SKM-1 treated with dmso at 0.1 percent for 144 hours (cell line): ENCODE data around the gene ZGRF1.
"Not testable (repeated sequence)": the region's sequence is repeated elsewhere in the genome, so short reads cannot be mapped to it uniquely, and the experiment has no call there.

Experiments
- DNase-seq: peaks from one replicate; lab custom pipeline; 2025; ENCODE audit not compliant: unreplicated experiment; lab: John Stamatoyannopoulos, UW

Gene ZGRF1

DNA sequence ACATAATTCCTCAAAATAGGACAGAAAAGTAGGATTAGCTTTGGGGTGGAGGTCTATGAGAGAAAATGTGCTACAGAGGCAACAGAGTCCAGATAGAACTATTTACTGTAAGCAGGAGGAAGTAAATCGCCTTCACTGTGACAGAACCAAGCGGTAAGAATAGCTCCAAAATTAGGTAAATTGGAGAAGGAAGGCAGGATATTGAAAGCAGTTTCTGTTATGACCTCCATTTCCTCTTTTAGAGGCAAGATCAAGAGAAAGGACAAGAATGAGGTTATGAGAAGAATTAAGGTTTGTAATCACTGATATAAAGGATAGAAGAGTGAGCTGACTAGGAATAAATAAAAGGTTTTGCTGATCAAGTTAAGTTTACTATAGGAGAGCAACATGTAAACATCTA, 76.6 kb downstream of the ZGRF1 start:
- DNase-seq, result peak; percentile 60

DNA sequence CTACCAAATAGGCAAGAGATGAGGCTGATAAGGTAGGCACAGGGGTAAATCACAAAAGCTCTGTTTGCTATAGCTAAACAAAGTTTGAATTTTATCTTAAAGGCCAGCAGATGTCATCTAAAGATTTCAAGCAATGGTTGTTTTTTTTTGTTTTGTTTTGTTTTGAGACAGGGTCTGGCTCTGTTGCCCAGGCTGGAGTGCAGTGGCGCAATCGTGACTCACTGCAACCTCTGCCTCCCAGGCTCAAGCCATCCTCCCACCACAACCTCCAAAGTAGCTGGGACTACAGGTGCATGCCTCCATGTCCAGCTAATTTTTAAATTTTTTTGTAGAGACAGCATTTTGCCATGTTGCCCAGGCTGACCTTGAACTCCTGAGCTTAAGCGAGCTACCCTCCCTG, 77.7 kb downstream of the ZGRF1 start:
- DNase-seq, result no peak

DNA sequence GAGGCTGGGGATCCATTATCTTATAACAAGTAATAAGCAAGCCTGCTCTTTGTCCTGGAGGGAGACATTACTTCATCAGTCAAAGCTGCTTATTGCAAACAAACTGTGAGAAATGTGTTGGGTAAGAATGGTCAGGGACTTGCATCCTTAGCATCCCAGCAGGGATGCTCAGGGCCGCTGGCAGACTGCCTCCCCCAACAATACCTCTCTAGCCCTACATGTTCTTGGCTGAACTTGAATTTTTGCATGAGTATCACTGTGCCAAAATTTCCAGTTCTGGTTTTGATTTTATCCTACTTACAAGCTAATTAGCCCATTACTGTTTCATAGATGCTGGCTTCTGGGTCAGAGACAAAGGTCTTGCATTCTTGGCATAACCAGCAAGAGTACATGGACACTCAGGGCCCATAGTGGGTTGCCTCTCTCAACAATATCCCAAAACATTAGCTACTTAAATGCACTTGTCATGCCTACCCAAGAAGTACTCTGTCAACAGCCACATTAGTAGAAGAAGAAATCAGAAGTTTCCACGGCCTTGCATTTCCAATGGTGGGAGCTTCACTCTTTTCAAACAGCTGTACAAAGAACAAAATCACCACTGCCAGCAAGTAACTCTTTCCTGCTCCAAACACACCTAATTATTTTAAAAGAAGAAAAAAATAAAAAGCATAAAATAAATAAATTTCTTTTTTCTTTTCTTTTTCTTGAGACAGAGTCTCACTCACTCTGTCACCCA, 78.9 kb downstream of the ZGRF1 start:
- no peak for DNase-seq

DNA sequence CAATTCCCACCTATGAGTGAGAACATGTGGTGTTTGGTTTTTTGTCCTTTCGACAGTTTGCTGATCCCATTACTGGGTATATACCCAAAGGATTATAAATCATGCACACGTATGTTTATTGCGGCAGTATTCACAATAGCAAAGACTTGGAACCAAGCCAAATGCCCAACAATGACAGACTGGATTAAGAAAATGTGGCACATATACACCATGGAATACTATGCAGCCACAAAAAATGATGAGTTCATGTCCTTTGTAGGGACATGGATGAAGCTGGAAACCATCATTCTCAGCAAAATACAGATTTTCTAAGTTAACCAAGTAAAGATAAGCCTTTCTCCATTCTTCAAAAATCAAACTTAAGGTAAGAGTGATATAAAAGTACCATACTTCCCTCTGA, 82.4 kb downstream of the ZGRF1 start:
- not testable (repeated sequence) for DNase-seq

DNA sequence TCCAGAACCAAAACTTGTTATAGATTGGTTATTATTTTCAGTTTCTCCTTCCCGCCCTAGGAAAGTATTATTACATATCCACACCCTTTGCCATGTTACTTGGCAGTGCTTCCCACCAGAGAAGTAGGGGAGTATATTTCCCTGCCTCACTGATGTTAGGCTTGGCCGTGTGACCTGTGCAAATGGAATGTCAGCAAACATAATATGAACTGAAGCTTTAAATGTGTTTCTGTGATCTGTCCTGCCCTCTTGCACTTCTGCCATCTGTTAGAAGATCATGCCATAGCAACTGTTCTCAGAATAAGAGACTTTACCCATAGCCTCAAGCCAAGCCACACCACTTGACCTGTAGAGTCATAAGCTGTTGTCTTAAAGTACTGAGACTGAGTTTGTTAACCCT, 84.0 kb downstream of the ZGRF1 start:
- DNase-seq, result no peak

DNA sequence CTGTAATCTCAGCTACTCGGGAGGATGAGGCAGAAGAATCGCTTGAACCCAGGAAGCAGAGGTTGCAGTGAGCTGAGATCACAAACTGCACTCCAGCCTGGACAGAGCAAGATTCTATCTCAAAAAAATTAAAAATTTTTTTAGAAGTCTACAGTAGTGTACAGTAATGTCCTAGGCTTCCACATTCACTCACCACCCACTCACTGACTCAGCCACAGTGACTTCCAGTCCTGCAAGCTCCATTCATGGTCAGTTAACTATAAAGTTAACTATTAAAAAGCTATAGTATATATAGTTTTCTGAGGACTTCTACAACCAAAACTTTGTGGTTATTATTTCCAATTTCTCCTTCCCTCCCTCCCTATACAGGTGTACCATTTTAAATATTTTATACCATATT, 86.0 kb downstream of the ZGRF1 start:
- no peak for DNase-seq

DNA sequence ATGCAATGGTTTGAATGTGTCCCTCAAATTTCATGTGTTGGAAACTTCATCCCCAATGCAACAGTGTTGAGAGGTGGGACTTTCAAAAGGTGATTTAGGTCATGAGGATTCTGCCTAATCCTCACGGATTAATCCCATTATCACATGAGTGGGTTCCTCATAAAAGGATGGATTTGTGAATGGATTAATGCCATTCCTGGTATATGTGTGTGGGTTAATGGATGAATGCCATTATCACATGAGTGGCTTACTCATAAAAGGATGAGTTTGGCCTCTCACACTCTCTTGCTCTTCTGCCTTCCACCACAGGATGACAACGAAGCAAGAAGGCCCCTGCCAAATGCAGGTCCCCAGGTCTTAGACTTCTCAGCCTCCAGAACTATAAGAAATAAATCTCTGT, 90.2 kb downstream of the ZGRF1 start:
- DNase-seq, result no peak

DNA sequence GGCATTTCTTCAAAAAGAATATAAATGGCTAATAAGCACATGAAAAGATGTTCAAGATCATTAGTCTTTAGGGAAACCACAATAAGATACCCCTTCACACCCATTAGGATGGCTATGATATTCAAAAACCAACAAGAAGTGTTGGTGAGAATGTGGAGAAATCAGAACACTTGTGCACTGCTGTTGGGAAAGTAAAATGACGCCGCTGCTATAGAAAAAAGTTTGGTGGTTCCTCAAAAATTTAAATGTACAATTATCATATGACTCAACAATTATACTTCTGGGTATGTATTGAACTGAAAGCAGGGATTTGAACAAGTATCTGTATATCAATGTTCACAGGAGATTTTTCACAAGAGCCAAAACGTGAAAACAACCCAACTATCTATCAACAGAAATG, 91.4 kb downstream of the ZGRF1 start:
- no peak for DNase-seq

DNA sequence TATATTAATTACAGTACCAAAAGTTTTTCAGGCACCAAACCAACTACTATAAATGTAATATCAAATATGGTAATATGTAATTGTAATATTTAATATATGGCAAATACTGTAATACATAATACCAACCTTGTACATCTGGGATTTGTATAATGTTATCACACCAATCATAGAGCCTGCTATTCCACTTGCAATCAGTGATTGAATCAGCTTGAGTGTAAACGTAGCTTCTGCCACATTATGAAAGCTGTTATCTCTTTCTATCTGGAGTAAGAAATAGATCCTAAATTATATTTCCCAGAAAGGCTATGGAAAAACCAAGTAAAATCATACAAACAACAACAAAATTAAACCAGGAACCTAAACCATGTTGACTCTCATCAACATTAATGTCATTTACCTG, 96.0 kb downstream of the ZGRF1 start:
- no peak for DNase-seq

DNA sequence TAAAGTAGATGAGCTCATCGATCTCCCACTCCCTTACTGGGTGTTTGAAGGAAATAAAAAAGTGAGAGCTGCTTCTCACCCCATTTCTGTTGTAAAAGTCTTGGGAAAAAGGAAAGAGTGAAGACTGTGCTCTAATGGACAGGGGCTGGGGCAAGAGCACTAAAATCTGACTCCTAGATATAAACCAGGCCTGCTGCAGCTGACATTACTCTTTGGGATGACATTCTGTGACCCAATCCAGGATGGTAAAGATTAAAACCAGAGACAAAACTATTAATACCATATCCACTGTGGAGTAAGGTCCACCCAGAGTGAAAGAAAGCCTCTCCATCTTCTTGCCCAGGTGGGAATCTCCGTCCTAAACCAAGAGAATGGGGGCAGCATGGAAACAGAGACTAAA, 100.6 kb downstream of the ZGRF1 start:
- no peak for DNase-seq

DNA sequence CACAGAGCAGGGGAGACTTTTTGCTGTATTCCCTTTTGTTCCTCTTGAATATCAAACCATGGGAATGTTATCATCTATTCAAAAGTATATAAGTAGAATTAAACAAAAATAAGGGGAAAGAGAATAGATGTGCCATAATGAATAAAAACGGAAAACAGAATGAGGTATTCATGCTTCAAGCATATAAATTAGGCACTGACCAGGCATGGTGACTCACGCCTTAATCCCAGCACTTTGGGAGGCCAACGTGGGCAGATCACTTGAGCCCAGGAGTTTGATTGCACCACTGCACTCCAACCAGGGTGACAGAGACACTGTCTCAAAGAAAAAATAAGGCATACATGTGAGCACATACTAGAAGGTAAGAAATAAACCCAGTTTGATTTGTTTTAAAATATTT, 104.4 kb downstream of the ZGRF1 start:
- no peak for DNase-seq

DNA sequence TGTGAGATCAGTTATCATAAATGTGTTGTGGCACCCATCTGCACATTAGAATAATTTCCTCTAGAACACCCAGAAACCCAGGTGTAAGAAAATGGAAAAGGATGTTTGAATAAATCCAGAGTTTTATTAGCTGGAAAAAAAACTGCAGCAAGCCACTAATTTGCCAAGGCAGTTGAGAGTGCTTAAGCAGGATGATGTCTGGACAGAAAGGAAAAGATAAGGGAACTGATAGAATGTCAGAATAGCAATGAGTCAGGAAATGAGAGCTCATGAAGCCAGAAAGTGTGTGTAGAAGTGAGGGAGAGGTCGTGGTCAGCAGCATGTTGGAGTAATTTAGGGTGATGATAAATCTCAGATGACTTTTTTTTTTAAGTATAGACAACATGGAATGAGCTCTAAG, 105.6 kb downstream of the ZGRF1 start:
- DNase-seq, result no peak

DNA sequence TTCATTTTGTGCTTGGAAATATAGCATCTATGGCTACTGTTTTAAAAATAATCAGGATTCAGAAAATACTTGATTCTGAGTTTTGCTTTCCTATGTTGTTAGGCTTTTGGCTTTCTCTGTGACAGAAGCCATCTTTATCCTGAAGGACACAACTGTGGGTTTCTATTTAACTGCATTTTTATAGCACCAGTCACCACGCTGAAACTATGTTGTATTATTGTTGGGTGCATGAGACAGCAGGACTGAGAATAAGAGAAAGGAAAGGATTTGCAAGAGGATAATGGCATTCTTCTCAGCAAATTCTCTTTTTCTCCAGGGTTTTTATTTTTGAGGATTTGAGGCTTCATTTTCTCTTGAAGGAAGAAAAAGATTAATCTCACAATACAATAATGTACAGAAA, 110.6 kb downstream of the ZGRF1 start:
- no peak for DNase-seq

DNA sequence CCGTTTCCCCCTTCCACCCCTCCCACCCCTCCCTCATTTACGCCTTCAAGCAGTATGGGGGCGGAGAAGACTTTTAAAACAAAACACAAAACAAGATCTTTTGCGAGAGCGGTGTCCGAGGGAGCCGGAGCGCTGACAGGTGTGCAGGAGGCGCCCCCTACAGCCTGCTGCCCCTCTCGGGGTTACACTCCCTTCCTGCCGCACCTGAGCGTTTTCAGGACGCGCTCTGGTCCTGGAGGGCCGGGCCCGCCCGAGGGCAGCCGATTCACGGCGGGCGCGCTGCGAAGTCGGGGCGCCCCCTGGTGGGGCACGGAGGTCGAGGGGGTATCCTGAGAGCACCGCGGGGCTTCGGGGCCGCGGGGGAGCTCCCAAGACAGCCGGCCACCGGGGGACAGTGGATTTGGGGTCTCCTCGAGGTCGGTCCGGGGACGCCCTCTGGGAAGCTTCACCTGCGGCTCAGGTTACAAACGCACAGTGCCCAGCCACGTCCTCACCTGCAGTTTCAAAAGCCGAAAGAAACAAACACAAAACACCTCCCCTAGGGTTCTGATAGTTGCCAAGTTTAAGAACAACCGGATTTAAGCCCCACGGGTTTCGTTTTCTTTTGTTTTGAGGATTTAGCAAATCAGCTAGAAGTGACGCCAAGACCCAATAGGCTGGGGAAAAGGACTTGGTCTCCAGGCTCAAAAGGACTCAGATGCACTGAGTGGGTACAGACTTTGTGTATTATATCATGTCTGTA, 112.8 kb downstream of the ZGRF1 start:
- DNase-seq, result peak; percentile 23

DNA sequence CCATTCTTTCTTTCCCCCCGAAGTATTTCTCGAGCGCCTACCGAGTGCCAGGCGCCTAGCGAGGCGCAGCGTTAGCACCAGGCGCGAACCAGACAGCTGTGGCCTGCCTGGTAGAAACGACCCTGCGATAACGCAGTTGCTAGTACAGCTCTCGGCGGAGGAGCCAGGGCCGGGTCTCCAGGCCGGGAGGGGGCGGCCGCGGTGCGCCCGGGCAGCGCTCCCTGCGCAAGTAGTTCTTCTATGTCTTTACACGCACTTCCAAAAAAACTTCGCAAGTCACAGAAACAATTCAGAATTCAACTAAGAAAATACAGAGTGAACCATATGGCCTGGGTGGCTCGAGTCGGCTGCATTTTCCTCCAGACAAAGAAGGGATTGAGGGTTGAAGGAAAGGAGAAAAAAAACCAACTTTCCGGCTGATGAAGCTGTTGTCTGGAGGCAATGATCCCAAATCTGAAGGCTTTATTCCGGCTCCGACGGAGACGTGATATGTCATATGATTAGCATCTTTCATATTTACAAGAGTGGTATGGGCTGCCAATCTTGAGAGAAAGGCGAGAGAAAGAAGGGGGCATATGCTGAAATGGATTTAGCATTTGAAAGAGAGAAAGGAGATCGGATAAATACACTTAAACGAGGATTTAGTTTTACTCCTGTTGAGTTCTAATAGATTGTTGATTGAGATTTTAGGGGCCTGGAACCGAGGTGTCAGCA, 113.5 kb downstream of the ZGRF1 start:
- DNase-seq, result peak; percentile 31

DNA sequence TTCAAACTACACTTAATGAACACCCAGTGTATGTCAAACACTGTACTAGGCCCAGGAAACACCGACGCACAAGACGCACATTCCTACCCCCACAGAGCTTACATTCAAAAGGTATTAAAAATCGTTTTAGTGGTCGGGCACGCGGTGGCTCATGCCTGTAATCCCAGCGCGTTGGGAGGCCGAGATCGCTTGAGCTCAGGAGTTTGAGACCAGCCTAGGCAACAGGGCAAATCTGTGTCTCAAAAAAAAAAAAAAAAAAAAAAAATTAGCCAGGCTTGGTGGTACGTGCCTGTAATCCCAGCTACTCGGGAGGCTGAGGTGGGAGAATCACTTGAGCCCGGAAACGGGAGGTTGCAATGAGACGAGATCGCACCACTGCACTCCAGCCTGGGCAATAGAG, 114.3 kb downstream of the ZGRF1 start:
- not testable (repeated sequence) for DNase-seq

DNA sequence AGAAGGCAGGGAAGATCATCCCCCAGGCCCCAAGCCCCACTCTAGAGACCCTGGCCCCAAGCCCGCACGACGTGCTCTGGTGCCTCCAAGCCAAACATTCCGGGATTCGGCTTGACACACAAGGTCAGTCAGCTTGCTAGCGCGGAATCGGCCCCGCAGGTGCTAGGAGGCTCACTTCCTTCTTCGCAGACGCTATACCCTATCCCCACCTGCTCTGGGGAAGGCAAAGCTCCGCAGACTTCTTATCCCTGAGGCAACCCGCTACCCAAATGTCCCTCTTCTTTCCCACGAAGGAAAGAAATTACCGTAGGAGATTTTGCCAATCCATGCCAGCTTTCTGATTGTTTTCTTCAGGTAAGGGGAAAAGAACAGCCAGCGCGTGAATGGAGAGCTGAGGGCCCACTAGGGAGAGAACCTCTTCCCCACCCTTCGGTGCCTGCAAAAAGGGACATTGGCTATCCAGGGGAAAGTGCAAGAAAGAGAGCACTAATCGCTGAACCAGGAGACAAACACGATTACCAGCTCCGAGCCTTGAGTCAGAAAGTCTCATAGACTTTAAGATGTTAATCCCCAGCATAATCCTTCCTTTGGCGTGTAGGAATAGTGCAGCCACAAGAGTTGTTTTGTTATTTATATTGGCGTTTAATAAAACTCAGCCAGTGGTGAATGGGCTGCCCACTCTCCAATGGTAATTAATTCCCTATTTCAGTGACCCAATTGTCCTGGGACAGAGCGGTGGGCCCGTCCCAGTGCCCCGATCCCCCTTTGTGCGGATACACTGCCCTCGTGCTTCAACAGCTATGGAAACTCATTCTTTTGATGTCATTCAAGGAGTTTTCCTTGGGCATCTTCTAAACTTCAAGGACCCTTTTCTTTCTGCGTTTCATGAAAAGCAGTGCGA, 115.3 kb downstream of the ZGRF1 start:
- DNase-seq, result no peak

DNA sequence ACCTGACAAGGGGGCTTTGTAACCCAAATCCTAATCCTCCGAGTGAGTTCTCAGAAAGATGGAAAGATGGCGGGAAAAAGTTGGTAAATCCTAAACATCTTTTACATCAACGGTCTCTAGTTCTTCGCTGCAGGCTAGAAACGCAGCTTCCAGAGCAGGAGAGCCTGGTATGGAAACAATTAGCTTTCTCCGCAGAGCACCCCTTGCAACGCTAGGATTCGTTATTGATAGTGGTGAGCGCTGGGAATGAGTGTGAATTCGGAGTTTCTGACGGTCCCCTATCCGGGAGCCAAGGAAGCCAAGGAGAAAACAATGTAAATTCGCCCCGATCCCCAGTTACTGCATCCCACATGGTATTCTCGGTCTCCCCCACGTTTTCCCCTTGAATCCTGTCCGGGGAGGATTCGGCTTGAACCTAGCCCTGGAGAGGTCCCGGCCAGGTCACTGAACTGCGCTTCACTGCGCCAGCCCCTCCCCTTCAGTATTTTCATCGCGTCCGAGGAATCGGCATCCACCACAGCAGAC, 116.0 kb downstream of the ZGRF1 start:
- DNase-seq, result no peak

DNA sequence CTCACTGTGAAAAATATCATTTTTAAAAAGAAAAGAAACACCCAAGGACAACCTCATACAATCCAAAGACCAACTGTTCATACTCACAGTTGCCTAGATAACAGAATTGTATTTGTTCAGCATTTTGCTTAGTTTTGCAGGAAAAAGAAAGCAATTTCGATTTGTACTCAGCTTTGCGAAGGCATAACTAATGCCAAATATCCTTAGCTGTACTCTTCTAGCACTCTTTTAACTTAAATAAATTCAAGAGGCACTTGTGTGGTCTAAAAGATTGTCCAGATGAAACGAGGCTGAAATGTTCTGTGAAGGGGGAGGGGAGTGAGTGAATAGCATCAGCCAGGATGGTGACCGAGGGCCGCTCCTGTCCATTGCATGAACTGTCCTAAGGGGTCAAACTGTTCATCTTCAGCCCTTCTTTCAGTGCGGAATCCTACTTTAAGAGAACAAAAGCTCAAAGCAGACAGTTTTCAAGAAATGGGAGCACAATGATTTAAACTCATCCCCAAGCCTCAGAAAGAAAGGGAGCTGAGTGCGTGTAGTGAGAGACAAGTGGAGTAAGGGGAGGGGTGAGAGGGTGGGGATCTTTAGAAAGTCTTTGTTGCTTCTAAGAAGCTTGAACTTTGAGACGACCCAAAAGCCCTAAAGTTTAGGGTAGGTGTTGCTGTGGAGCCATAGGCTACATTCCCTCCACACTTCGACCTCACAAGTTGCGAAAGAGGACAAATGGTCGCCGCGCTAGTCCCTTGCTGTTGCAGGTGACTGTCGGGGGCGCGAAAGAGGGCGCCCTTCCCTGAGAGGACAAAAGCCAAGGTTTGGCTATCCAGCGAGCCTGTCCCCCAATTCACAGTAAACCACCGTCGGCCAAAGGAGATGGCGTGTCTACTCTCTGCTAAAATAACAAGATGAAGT, 116.8 kb downstream of the ZGRF1 start:
- no peak for DNase-seq

DNA sequence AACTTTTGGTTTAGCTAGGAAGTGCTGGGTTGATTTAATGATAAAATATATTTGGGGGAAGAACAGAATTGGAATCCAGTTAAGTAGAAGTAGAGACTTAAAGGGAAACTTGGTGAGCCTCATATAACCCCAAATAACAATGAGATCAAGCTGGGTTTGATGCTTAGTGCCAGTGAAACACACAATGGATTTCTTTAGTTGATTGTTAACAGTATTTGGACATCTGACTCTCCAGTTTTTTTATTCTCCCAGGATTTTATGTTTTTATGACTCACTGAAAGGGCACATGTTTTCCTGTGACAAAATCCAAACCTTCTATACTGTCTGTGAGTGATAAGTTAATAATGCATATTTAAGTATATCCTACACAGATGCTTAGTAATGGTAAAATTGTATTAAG, 118.0 kb downstream of the ZGRF1 start:
- no peak for DNase-seq
